K562 (cell line): ENCODE measurements around the gene FBLN2. TPM values are rescaled to one million over a fixed set of nuclear protein-coding genes. Genes with fewer than 3 reads are reported as not detected.
A peak's percentile ranks its signal among the peaks of the same experiment; 100 is the strongest.

ENCODE experiments used
- ATAC-seq: fragments of 200-7000 bp; cut with Tn5 transposase; 3 replicates; pipeline ENCODE4 v1.9.1; 2020; ENCODE audit warnings: moderate library complexity
- BruUV-seq: library from RNA; stranded (reverse); fragments of 400-500 nt; replicated peaks from 2 replicates; lab custom pipeline; 2021; lab: Mats Ljungman, UMichigan
- CTCF ChIA-PET: fragments of 300-600 bp; formaldehyde crosslinking; extraction: SDS; loops from one replicate; lab custom pipeline; 2021; ENCODE audit warnings: low intra/inter-chr PET ratio; lab: Yijun Ruan, JAX
- POLR2A ChIA-PET: fragments of 300-600, 350-650 bp; sonication (Branson Sonifier 250); formaldehyde crosslinking; extraction: SDS; loops from one replicate; lab custom pipeline; 2021; ENCODE audit warnings: antibody characterized with exemption, inconsistent platforms; lab: Yijun Ruan, JAX
- DNase-seq, 4 experiments: peaks; one replicate each; pipeline versions ENCODE4 v3.0.0 to v3.0.0-alpha.2; 2011 to 2018; ENCODE audit warnings: low spot score in 3 of 4, mixed read lengths in 3 of 4; ENCODE audit errors: extremely low read depth in 1 of 4
- FAIRE-seq: peaks from 2 replicates; lab custom pipeline; 2011; peaks lifted over from hg19 to GRCh38; lab: Jason Lieb, UNC
- H2AFZ ChIP-seq: 2 replicates; pipeline ENCODE4 v1.6.0; 2011; ENCODE audit warnings: low read depth, low read length, control low read depth, inconsistent platforms
- H3K27ac ChIP-seq: fragments of 200-600 bp; 3 replicates; pipeline ENCODE4 v1.8.0; 2011; ENCODE audit warnings: low read depth, mild to moderate bottlenecking, control low read depth, inconsistent platforms, low read length, moderate library complexity, mixed read lengths; ENCODE audit errors: extremely low read depth
- H3K27me3 ChIP-seq, 2 experiments: fragments of 300-600 bp in 1 of 2; 2 replicates in 1 of 2; 3 replicates in 1 of 2; pipeline versions ENCODE4 v1.6.0 to v1.8.0; 2011; ENCODE audit warnings: inconsistent platforms in 2 of 2, low read length in 2 of 2, mild to moderate bottlenecking in 1 of 2, mixed read lengths in 1 of 2, moderate library complexity in 1 of 2; ENCODE audit not compliant: control insufficient read depth in 2 of 2, insufficient read depth in 2 of 2
- H3K36me3 ChIP-seq: fragments of 300-600 bp; 3 replicates; pipeline ENCODE4 v1.8.0; 2011; ENCODE audit warnings: mild to moderate bottlenecking, low read length, inconsistent platforms; ENCODE audit not compliant: control insufficient read depth, insufficient read depth
- H3K4me1 ChIP-seq, 2 experiments: fragments of 200-600 bp in 1 of 2; replicated peaks in 1 of 2; 2 replicates in 1 of 2; 3 replicates in 1 of 2; pipeline versions ENCODE4 v1.5.1 to v1.8.0; 2011; ENCODE audit warnings: inconsistent platforms in 2 of 2, low read length in 2 of 2, mild to moderate bottlenecking in 1 of 2, mixed read lengths in 1 of 2, moderate library complexity in 1 of 2; ENCODE audit not compliant: control insufficient read depth in 2 of 2, insufficient read depth in 2 of 2
- H3K4me2 ChIP-seq: 2 replicates; pipeline ENCODE4 v1.6.1; 2011; ENCODE audit warnings: low read length, control low read depth, inconsistent platforms, mixed read lengths; ENCODE audit not compliant: insufficient read depth
- H3K4me3 ChIP-seq: fragments of 200-600 bp; sonication (generic), shearing (Covaris generic); 2 replicates; pipeline ENCODE4 v1.5.1; 2016; ENCODE audit warnings: control low read depth, inconsistent platforms
- H3K79me2 ChIP-seq: fragments of 200-600 bp; 3 replicates; pipeline ENCODE4 v1.8.0; 2011; ENCODE audit warnings: low read length, inconsistent platforms; ENCODE audit not compliant: control insufficient read depth, insufficient read depth
- H3K9ac ChIP-seq, 2 experiments: 2 replicates each; pipeline versions ENCODE4 v1.6.0 to v1.6.1; 2011; ENCODE audit warnings: low read depth in 2 of 2, low read length in 2 of 2, control low read depth in 1 of 2, inconsistent platforms in 1 of 2, mild to moderate bottlenecking in 1 of 2, mixed read lengths in 1 of 2; ENCODE audit not compliant: insufficient read depth in 1 of 2
- H3K9me1 ChIP-seq: one replicate; pipeline ENCODE4 v1.6.0; 2011; ENCODE audit warnings: inconsistent platforms, mild to moderate bottlenecking, low read length, moderate library complexity; ENCODE audit not compliant: control insufficient read depth, insufficient read depth
- H3K9me3 ChIP-seq: replicated peaks from 2 replicates; pipeline ENCODE4 v1.5.1; 2011; ENCODE audit warnings: low read depth, low read length, inconsistent platforms; ENCODE audit not compliant: control insufficient read depth, insufficient read depth
- H4K20me1 ChIP-seq: replicated peaks from 2 replicates; pipeline ENCODE4 v1.6.1; 2011; ENCODE audit warnings: low read length, inconsistent platforms, mixed read lengths; ENCODE audit not compliant: control insufficient read depth, insufficient read depth
- CC2D1A ChIP-seq: fragments of 450-650 bp; IDR thresholded peaks from 2 replicates; pipeline ENCODE4 v1.6.1; 2017; ENCODE audit warnings: mild to moderate bottlenecking
- KDM5B ChIP-seq: fragments of 200-600 bp; sonication (generic); IDR thresholded peaks from 2 replicates; pipeline ENCODE4 v1.6.1; 2012; ENCODE audit warnings: low read depth, mild to moderate bottlenecking, moderate library complexity, low read length, control low read depth, inconsistent platforms; ENCODE audit not compliant: insufficient replicate concordance
- KLF13 ChIP-seq: fragments of 450-650 bp; IDR thresholded peaks from 2 replicates; pipeline ENCODE4 v1.6.1; 2016; ENCODE audit warnings: missing genetic modification characterization, low read depth, mild to moderate bottlenecking, missing compliant biosample characterization, moderate library complexity, borderline replicate concordance
- NUFIP1 ChIP-seq: fragments of 450-650 bp; IDR thresholded peaks from 2 replicates; pipeline ENCODE4 v1.6.1; 2018; ENCODE audit not compliant: partially characterized antibody
- RBM25 ChIP-seq: fragments of 200-400 bp; formaldehyde crosslinking; IDR thresholded peaks from 2 replicates; pipeline ENCODE4 v1.6.1; 2018; ENCODE audit warnings: low read length, low read depth, moderate library complexity; ENCODE audit not compliant: severe bottlenecking
- SREBF1 ChIP-seq: fragments of 150-350 bp; IDR thresholded peaks from 2 replicates; pipeline ENCODE4 v1.6.1; 2014; ENCODE audit warnings: antibody characterized with exemption, low read depth, low read length, borderline replicate concordance
- TRIM24 ChIP-seq, 2 experiments: fragments of 450-650 bp; IDR thresholded peaks; 2 replicates each; pipeline ENCODE4 v1.6.1; 2016
- ZBTB12 ChIP-seq: fragments of 250-450 bp; sonication (Bioruptor Pico); IDR thresholded peaks from 2 replicates; pipeline ENCODE4 v1.4.0; 2020
- ZBTB49 ChIP-seq: sonication (generic); formaldehyde crosslinking; IDR thresholded peaks from 2 replicates; pipeline ENCODE4 v1.8.0; 2022; ENCODE audit warnings: missing genetic modification reagents, mild to moderate bottlenecking, borderline replicate concordance
- ZFP36 ChIP-seq: fragments of 150-350 bp; IDR thresholded peaks from 2 replicates; pipeline ENCODE4 v1.6.1; 2018; ENCODE audit warnings: low read length, low read depth; ENCODE audit not compliant: partially characterized antibody
- ZFX ChIP-seq: sonication (generic); formaldehyde crosslinking; IDR thresholded peaks from 2 replicates; pipeline ENCODE4 v1.8.0; 2022; ENCODE audit warnings: mild to moderate bottlenecking, missing genetic modification reagents, moderate library complexity
- ZNF583 ChIP-seq: fragments of 250-450 bp; sonication (Bioruptor Pico); IDR thresholded peaks from 2 replicates; pipeline ENCODE4 v1.4.0; 2020
- WGBS: fragments of 100-300 bp; shearing (Covaris generic); methylation state at CpG from one replicate; pipeline ENCODE4 v1.1.6; 2016; ENCODE audit warnings: low coverage, mixed read lengths; ENCODE audit not compliant: insufficient coverage; ENCODE audit errors: missing lambda C conversion rate; 5-methylcytosine and 5-hydroxymethylcytosine counted together
- in situ Hi-C: fragments of 300-500 bp; cut with MboI; formaldehyde crosslinking; loops from 4 replicates; pipeline ENCODE4 v1.15.0; 2018; ENCODE audit warnings: inconsistent platforms, mixed read lengths
- intact Hi-C: fragments of 100-400 bp; cut with micrococcal nuclease; formaldehyde crosslinking; loops from 2 replicates; pipeline ENCODE4 v1.14.2; 2022
- polyA plus RNA-seq, 8 experiments: library from polyadenylated mRNA; depleted of rRNA in 4 of 8; stranded (reverse) in 5 of 8; unstranded in 3 of 8; fragments of >200 nt; fragmentation: Nextera tagmentation in 2 of 8; fragmentation: Illumina TruSeq in 1 of 8; extraction: Ambion mirVana in 2 of 8; extraction: Trizol in 1 of 8; gene quantifications; 2 replicates each; pipeline versions ENCODE4 v1.2.1 to v1.2.3, GENCODE V29; 2011 to 2014; ENCODE audit warnings: inconsistent platforms in 1 of 8, missing spikeins in 1 of 8
- total RNA-seq, 7 experiments: library from RNA; depleted of rRNA in 6 of 7; stranded (reverse); fragments of >200 nt in 6 of 7; fragmentation: Illumina TruSeq in 2 of 7; extraction: Trizol in 2 of 7; gene quantifications; 2 replicates each; pipeline versions ENCODE4 v1.2.1 to v1.2.3, GENCODE V29; 2011 to 2021; ENCODE audit warnings: low replicate concordance in 1 of 7

The FBLN2 gene
- total and polyA plus RNA-seq, 9 of the 15 experiments (the other 6 are each of a cell fraction or from before 2014, with no cell fraction given), result 0.03 to 0.10 (median 0.04) TPM; not detected in 6

- Histone ChIP-seq H3K4me2 (no peak overlapping the region), H3K9me3 (no peaks in the 10 kb centered on the region; the same call in 1 of the 2 replicates), H3K36me3 (no peaks in the 10 kb centered on the region), H3K9ac (no peak overlapping the region), H3K9me1 (no peaks in the 10 kb centered on the region), H2AFZ (no peak overlapping the region), H4K20me1 (peaks cover 25% of the 10 kb centered on the region), H3K79me2 (no peaks in the 10 kb centered on the region), H3K27me3 (peaks cover 12 to 59% of the 10 kb centered on the region in 2 experiments; a peak in 4 of 5 replicates), H3K4me3 (no peak overlapping the region), H3K27ac (no peak overlapping the region), H3K4me1 (peaks cover 6 to 35% of the 10 kb centered on the region in 2 experiments; a peak in 4 of 5 replicates)
- in situ Hi-C loops, result no loop called here
- no peak for DNase-seq
- no TSS peak for BruUV-seq
- POLR2A ChIA-PET, result interaction anchor here (0.7 kb wide), 1 partner anchor 55 kb away, joined by 4 read pairs; no protein-coding TSS in a partner anchor
- no peak for FAIRE-seq
- CTCF ChIA-PET, result no interaction called here
- TF ChIP-seq ZFP36 (peak; percentile 95), KLF13 (no peak), NUFIP1 (no peak), ZBTB49 (CRISPR knock-in tag) (no peak), KDM5B (peak; percentile 19), ZBTB12 (CRISPR knock-in tag) (no peak), ZNF583 (CRISPR knock-in tag) (no peak), CC2D1A (no peak), TRIM24 (IDR thresholded peaks at IDR 0.05) (no peak), SREBF1 (no peak), RBM25 (peak; percentile 41), ZFX (CRISPR knock-in tag) (no peak)
- intact Hi-C loops, result loop anchor here (10.0 kb wide), 1 partner anchor 92 kb away; no protein-coding TSS in a partner anchor
- WGBS, result 13% methylated on average over 28 of the region's 28 CpGs
- ATAC-seq, result no peak
Measured at GRCh38 chr3:13552857-13553652, 4.1 kb downstream of the FBLN2 start.
